ENCODE results near the gene C4BPA.

The C4BPA gene

GRCh38 chr1:207115269-207115668, 11.2 kb downstream of the C4BPA start:
- DNase-seq (ENCODE audit: low read depth in 2 of 2): no peak

GRCh38 chr1:207124389-207124788, 20.4 kb downstream of the C4BPA start:
- DNase-seq (ENCODE audit: low read depth in 2 of 2): no peak

GRCh38 chr1:207128336-207128921, 24.4 kb downstream of the C4BPA start:
- no peak for DNase-seq (ENCODE audit: low read depth in 2 of 2)

- DNase-seq (ENCODE audit: low read depth in 2 of 2): no peak
Observed at GRCh38 chr1:207129053-207129452, 25.0 kb downstream of the C4BPA start.

GRCh38 chr1:207130252-207131036, 26.4 kb downstream of the C4BPA start:
- DNase-seq (ENCODE audit: low read depth in 2 of 2): no peak

GRCh38 chr1:207131163-207131562, 27.1 kb downstream of the C4BPA start:
- DNase-seq (ENCODE audit: low read depth in 2 of 2): no peak

- DNase-seq (ENCODE audit: low read depth in 2 of 2): no peak
Observed at GRCh38 chr1:207134581-207134980, 30.5 kb downstream of the C4BPA start.

GRCh38 chr1:207139616-207140015, 35.6 kb downstream of the C4BPA start:
- DNase-seq (ENCODE audit: low read depth in 2 of 2): no peak

GRCh38 chr1:207140536-207140935, 36.5 kb downstream of the C4BPA start:
- DNase-seq (ENCODE audit: low read depth in 2 of 2): no peak

GRCh38 chr1:207145401-207146058, 41.5 kb downstream of the C4BPA start:
- DNase-seq (ENCODE audit: low read depth in 2 of 2): no peak

- no peak for DNase-seq (ENCODE audit: low read depth in 2 of 2)
Observed at GRCh38 chr1:207151920-207152319, 47.9 kb downstream of the C4BPA start.

- DNase-seq (ENCODE audit: low read depth in 2 of 2): no peak
Observed at GRCh38 chr1:207152792-207153468, 48.9 kb downstream of the C4BPA start.

GRCh38 chr1:207155028-207155427, 51.0 kb downstream of the C4BPA start:
- no peak for DNase-seq (ENCODE audit: low read depth in 2 of 2)

- no peak for DNase-seq (ENCODE audit: low read depth in 2 of 2)
Observed at GRCh38 chr1:207156095-207156494, 52.1 kb downstream of the C4BPA start.

- DNase-seq (ENCODE audit: low read depth in 2 of 2): no peak
Observed at GRCh38 chr1:207156826-207157225, 52.8 kb downstream of the C4BPA start.

- no peak for DNase-seq (ENCODE audit: low read depth in 2 of 2)
Observed at GRCh38 chr1:207164086-207164485, 60.1 kb downstream of the C4BPA start.

GRCh38 chr1:207172321-207172720, 68.3 kb downstream of the C4BPA start:
- no peak for DNase-seq (ENCODE audit: low read depth in 2 of 2)

- DNase-seq (ENCODE audit: low read depth in 2 of 2): no peak
Observed at GRCh38 chr1:207172885-207173284, 68.9 kb downstream of the C4BPA start.

- no peak for DNase-seq (ENCODE audit: low read depth in 2 of 2)
Observed at GRCh38 chr1:207173396-207173795, 69.4 kb downstream of the C4BPA start.

- no peak for DNase-seq (ENCODE audit: low read depth in 2 of 2)
Observed at GRCh38 chr1:207174913-207175312, 70.9 kb downstream of the C4BPA start.

- DNase-seq (ENCODE audit: low read depth in 2 of 2): no peak
Observed at GRCh38 chr1:207179036-207179435, 75.0 kb downstream of the C4BPA start.

- DNase-seq (ENCODE audit: low read depth in 2 of 2): no peak
Observed at GRCh38 chr1:207181847-207182246, 77.8 kb downstream of the C4BPA start.
